K562 (cell line): ENCODE measurements around the gene ATOSA.
A peak's percentile ranks its signal among the peaks of the same experiment; 100 is the strongest.

Source experiments
- BACH1 ChIP-seq: fragments of 200-800 bp; sonication (Bioruptor generic); IDR thresholded peaks from 2 replicates; pipeline ENCODE4 v1.6.1; 2016; ENCODE audit warnings: missing genetic modification characterization, missing compliant biosample characterization
- CREB1 ChIP-seq, 2 experiments: sonication (generic) in 1 of 2; formaldehyde crosslinking in 1 of 2; IDR thresholded peaks; 2 replicates each; pipeline versions ENCODE4 v1.6.1 to v1.8.0; 2012 to 2022; ENCODE audit warnings: inconsistent platforms in 1 of 2, mild to moderate bottlenecking in 1 of 2, missing genetic modification reagents in 1 of 2, moderate library complexity in 1 of 2
- CTCF ChIP-seq, 3 experiments: IDR thresholded peaks in 2 of 3; conservative IDR thresholded peaks in 1 of 3; 2 replicates each; pipeline ENCODE4 v1.5.1; 2011 to 2012; ENCODE audit warnings: low read length in 3 of 3, mild to moderate bottlenecking in 3 of 3, control low read depth in 2 of 3, improper control_type of control experiment in 1 of 3, inconsistent platforms in 1 of 3, low read depth in 1 of 3, mixed read lengths in 1 of 3, moderate library complexity in 1 of 3; ENCODE audit not compliant: insufficient read depth in 2 of 3
- ELF4 ChIP-seq: fragments of 450-650 bp; formaldehyde crosslinking; IDR thresholded peaks from 2 replicates; pipeline ENCODE4 v1.4.0; 2022; ENCODE audit warnings: missing genetic modification characterization
- ESRRA ChIP-seq: fragments of 450-650 bp; IDR thresholded peaks from 2 replicates; pipeline ENCODE4 v1.6.1; 2014; ENCODE audit warnings: low read depth, mild to moderate bottlenecking, moderate library complexity, borderline replicate concordance
- FOS ChIP-seq: IDR thresholded peaks from 3 replicates; pipeline ENCODE4 v1.6.1; 2011; ENCODE audit not compliant: insufficient read length; ENCODE audit errors: extremely low read depth
- JUN ChIP-seq, 2 experiments: sonication (generic) in 1 of 2; formaldehyde crosslinking in 1 of 2; IDR thresholded peaks; 2 replicates each; pipeline versions ENCODE4 v1.6.1 to v1.8.0; 2012 to 2022; ENCODE audit warnings: borderline replicate concordance in 2 of 2, mild to moderate bottlenecking in 2 of 2, improper control_type of control experiment in 1 of 2, low read depth in 1 of 2, low read length in 1 of 2, missing genetic modification reagents in 1 of 2
- KLF16 ChIP-seq: IDR thresholded peaks from 2 replicates; pipeline ENCODE4 v1.6.1; 2016; ENCODE audit warnings: antibody characterized with exemption
- POLR2A ChIP-seq: fragments of 450-650 bp; conservative IDR thresholded peaks from 2 replicates; pipeline ENCODE4 v1.6.1; 2016
- ZFP36 ChIP-seq: fragments of 150-350 bp; IDR thresholded peaks from 2 replicates; pipeline ENCODE4 v1.6.1; 2018; ENCODE audit warnings: low read length, low read depth; ENCODE audit not compliant: partially characterized antibody
- ZNF395 ChIP-seq: fragments of 200-800 bp; sonication (Bioruptor generic); IDR thresholded peaks from 2 replicates; pipeline ENCODE4 v1.6.1; 2017; ENCODE audit warnings: missing genetic modification characterization, missing compliant biosample characterization
- ZNF512 ChIP-seq: IDR thresholded peaks from 2 replicates; pipeline ENCODE4 v1.6.1; 2016; ENCODE audit warnings: missing genetic modification characterization, missing compliant biosample characterization

GRCh38 chr15:52678468-52679231, 538 bp downstream of the ATOSA start:
- no peak for TF ChIP-seq ZNF512
- TF ChIP-seq CREB1 (IDR thresholded peaks at IDR 0.05) = no peak
- TF ChIP-seq CREB1 (CRISPR knock-in tag; IDR thresholded peaks at IDR 0.05) = no peak
- TF ChIP-seq POLR2A = peak; percentile 47; the same call in 1 of the 2 replicates
- no peak for TF ChIP-seq ZNF395 (CRISPR knock-in tag)
- no peak for TF ChIP-seq CTCF (IDR thresholded peaks at IDR 0.05 in 2 of 3, conservative IDR thresholded peaks at IDR 0.05 in 1 of 3; ENCODE audit: insufficient read depth in 2 of 3, low read depth in 1 of 3, low read length in 3 of 3)
- TF ChIP-seq BACH1 (tag) = no peak
- TF ChIP-seq ESRRA = no peak
- no peak for TF ChIP-seq ZFP36
- TF ChIP-seq JUN (IDR thresholded peaks at IDR 0.05; ENCODE audit: borderline replicate concordance, low read depth, low read length) = no peak
- TF ChIP-seq JUN (CRISPR knock-in tag; IDR thresholded peaks at IDR 0.05; ENCODE audit: borderline replicate concordance) = no peak
- no peak for TF ChIP-seq FOS
- no peak for TF ChIP-seq KLF16
- TF ChIP-seq ELF4 (CRISPR knock-in tag) = no peak
